ENCODE data around the gene C12orf57.
"Not testable (repeated sequence)": the region's sequence is repeated elsewhere in the genome, so short reads cannot be mapped to it uniquely, and the experiment has no call there.

C12orf57 gene

DNA sequence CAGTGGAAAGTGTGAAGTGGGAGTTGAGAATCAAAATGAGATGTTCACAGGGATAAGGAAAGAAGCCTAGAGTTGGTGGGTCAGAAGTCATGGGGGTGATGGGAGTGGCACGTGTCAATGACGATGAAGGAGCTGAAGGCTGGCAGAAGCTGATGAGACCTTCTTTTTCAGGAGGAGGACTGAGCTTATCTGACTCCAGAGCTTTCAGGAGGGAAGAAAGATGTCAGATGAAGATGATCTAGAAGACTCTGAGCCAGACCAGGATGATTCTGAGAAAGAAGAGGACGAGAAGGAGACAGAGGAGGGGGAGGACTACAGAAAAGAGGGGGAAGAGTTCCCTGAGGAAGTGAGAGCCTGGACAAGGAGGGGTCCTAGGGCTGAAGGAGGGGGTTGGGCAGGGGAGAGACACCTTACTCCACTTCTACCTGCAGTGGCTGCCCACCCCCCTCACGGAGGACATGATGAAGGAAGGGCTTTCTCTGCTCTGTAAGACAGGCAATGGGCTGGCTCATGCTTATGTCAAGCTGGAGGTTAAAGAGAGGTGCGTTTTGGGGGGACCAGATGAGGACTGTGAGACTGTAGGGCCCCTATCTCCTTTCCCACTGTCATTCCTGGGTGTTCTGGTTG lies 38.3 kb upstream of the C12orf57 start:
- no peaks in the 10 kb centered on the region for H3K36me3 ChIP-seq (ENCODE audit: control insufficient read depth, insufficient read depth, low read length)
- peaks cover 8% of the 10 kb centered on the region for H3K4me1 ChIP-seq
- H3K4me3 ChIP-seq (ENCODE audit: low read depth, low read length): peak overlapping the region; percentile 75
- H2AFZ ChIP-seq: peak overlapping the region; percentile 95
- peak overlapping the region; percentile 62 for H3K9ac ChIP-seq
- TF ChIP-seq, protein P1, sequence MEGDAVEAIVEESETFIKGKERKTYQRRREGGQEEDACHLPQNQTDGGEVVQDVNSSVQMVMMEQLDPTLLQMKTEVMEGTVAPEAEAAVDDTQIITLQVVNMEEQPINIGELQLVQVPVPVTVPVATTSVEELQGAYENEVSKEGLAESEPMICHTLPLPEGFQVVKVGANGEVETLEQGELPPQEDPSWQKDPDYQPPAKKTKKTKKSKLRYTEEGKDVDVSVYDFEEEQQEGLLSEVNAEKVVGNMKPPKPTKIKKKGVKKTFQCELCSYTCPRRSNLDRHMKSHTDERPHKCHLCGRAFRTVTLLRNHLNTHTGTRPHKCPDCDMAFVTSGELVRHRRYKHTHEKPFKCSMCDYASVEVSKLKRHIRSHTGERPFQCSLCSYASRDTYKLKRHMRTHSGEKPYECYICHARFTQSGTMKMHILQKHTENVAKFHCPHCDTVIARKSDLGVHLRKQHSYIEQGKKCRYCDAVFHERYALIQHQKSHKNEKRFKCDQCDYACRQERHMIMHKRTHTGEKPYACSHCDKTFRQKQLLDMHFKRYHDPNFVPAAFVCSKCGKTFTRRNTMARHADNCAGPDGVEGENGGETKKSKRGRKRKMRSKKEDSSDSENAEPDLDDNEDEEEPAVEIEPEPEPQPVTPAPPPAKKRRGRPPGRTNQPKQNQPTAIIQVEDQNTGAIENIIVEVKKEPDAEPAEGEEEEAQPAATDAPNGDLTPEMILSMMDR (IDR thresholded peaks at IDR 0.05): no peak
- H3K4me2 ChIP-seq (ENCODE audit: low read length): peak overlapping the region; percentile 87
- H3K27ac ChIP-seq: peak overlapping the region; percentile 88
- no peaks in the 10 kb centered on the region for H3K27me3 ChIP-seq (ENCODE audit: control insufficient read depth, insufficient read depth, low read length)
- no peaks in the 10 kb centered on the region for H3K79me2 ChIP-seq
- no peaks in the 10 kb centered on the region for H3K9me3 ChIP-seq (ENCODE audit: control insufficient read depth, low read length)

DNA sequence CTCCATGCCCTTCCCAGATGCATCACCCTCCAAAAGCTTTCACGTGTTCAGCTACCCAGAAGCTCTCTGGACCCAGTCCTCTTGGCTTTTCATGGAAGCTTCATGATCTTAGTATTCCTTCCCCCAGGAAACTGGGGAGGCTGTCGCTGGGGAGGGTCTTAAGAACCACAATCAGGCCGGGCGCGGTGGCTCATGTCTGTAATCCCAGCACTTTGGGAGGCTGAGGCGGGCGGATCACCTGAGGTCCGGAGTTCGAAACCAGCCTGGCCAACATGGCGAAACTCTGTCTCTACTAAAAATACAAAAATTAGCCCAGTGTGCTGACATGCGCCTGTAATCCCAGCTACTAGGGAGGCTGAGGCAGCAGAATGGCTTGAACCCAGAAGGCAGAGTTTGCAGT lies 35.7 kb upstream of the C12orf57 start:
- not testable (repeated sequence) for H3K4me2 ChIP-seq (ENCODE audit: low read length); H3K9me3 ChIP-seq (ENCODE audit: control insufficient read depth, low read length); H3K4me1 ChIP-seq; H2AFZ ChIP-seq; H3K9ac ChIP-seq; H3K36me3 ChIP-seq (ENCODE audit: control insufficient read depth, insufficient read depth, low read length); H3K4me3 ChIP-seq (ENCODE audit: low read depth, low read length); H3K27me3 ChIP-seq (ENCODE audit: control insufficient read depth, insufficient read depth, low read length); H3K79me2 ChIP-seq; H3K27ac ChIP-seq

DNA sequence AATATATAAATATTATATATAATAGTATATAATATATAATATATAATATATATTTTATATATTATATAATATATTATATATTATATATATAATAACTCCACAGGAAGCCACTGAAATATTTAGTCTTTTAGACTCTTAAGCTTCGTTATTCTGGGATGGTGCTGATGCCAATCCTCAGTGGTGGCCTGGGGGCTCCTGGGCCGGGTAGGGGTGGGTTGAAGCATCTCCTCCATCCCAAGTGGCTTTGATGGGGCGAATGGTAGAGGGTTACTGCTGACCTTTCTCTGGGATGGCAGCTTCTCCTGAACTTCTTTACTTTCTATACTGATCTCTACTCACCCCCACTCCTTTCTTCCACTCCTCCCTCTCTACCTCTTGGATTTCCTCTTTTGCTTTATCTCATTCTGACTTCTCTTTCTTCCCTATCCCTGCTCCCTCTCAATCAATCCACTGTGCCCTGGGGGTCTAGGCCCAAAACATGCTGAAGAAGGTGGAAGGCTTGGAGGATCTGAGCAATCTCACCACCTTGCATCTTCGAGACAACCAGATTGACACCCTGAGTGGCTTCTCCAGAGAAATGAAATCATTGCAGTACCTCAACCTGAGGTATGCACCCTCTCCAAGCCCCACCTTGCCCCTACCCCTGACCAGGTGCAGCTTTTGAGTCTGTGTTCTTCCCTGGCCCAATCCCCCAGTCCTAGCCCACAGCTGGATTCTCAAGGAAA lies 34.2 kb upstream of the C12orf57 start:
- no peak overlapping the region for H2AFZ ChIP-seq
- TF ChIP-seq, protein P1 (IDR thresholded peaks at IDR 0.05): no peak
- H3K4me3 ChIP-seq (ENCODE audit: low read depth, low read length): no peak overlapping the region
- H3K27ac ChIP-seq: no peak overlapping the region
- no peaks in the 10 kb centered on the region for H3K79me2 ChIP-seq
- H3K4me2 ChIP-seq (ENCODE audit: low read length): no peak overlapping the region
- H3K4me1 ChIP-seq: no peaks in the 10 kb centered on the region
- H3K9me3 ChIP-seq (ENCODE audit: control insufficient read depth, low read length): no peaks in the 10 kb centered on the region
- H3K27me3 ChIP-seq (ENCODE audit: control insufficient read depth, insufficient read depth, low read length): no peaks in the 10 kb centered on the region
- no peaks in the 10 kb centered on the region for H3K36me3 ChIP-seq (ENCODE audit: control insufficient read depth, insufficient read depth, low read length)
- no peak overlapping the region for H3K9ac ChIP-seq

DNA sequence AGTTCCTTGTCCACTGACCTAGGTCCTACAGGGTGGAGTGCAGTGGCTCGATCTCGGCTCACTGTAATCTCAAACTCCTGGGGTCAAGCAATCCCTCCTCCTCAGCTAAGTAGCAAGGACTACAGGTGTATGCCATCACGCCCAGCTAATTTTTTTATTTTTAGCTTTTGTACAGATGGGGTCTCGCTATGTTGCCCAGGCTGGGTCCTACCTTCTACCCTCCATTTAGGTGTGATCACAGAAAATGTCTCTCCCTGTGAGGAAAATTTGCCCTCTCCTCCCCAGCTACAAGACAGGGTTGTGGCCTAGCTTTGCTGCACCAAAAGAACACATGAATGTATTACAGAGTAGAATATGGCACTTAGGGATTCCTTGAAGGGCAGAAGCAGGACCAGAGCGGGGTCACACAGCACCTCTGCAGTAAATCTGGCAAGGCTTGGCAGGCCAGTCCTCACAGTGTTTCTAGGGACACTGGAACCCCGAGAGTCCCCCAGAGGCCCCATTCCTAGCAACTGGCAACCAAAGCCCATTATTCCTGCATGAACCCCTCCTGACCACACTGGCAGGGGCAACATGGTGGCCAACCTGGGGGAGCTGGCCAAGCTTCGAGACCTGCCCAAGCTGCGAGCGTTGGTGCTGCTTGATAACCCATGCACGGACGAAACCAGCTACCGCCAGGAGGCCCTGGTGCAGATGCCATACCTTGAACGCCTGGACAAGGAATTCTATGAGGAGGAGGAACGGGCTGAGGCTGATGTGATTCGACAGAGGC lies 31.5 kb upstream of the C12orf57 start:
- no peaks in the 10 kb centered on the region for H3K4me1 ChIP-seq
- no peaks in the 10 kb centered on the region for H3K36me3 ChIP-seq (ENCODE audit: control insufficient read depth, insufficient read depth, low read length)
- no peaks in the 10 kb centered on the region for H3K9me3 ChIP-seq (ENCODE audit: control insufficient read depth, low read length)
- H3K27me3 ChIP-seq (ENCODE audit: control insufficient read depth, insufficient read depth, low read length): no peaks in the 10 kb centered on the region
- no peak overlapping the region for H3K9ac ChIP-seq
- H2AFZ ChIP-seq: no peak overlapping the region
- no peak overlapping the region for H3K27ac ChIP-seq
- TF ChIP-seq, protein P1 (IDR thresholded peaks at IDR 0.05): no peak
- H3K4me2 ChIP-seq (ENCODE audit: low read length): no peak overlapping the region
- H3K4me3 ChIP-seq (ENCODE audit: low read depth, low read length): no peak overlapping the region
- no peaks in the 10 kb centered on the region for H3K79me2 ChIP-seq

- Histone ChIP-seq H3K36me3 (ENCODE audit: control insufficient read depth, insufficient read depth, low read length) (no peaks in the 10 kb centered on the region), H3K27ac (peak within 1 kb of the TSS; percentile 44), H3K9me3 (ENCODE audit: control insufficient read depth, low read length) (no peaks in the 10 kb centered on the region), H2AFZ (peak within 1 kb of the TSS; percentile 85), H3K79me2 (no peaks in the 10 kb centered on the region), H3K4me1 (no peaks in the 10 kb centered on the region), H3K27me3 (ENCODE audit: control insufficient read depth, insufficient read depth, low read length) (no peaks in the 10 kb centered on the region), H3K4me2 (ENCODE audit: low read length) (peak within 1 kb of the TSS; percentile 87), H3K4me3 (ENCODE audit: low read depth, low read length) (peak within 1 kb of the TSS; percentile 64), H3K9ac (peak within 1 kb of the TSS; percentile 20)
- TF ChIP-seq, protein P1 (IDR thresholded peaks at IDR 0.05): no peak
These were observed 29.4 kb upstream of the C12orf57 start, which contains the start of gene ENO2 for GRCh38 chr12:6914246-6914946. ENO2 (plus strand) TSS chr12:6914580; CDS start chr12:6915833, 1,253 bp downstream.
